GM12872 (cell line): Measurements from ENCODE around the gene GET4.

ENCODE experiments used
- CTCF ChIP-seq: IDR thresholded peaks from 3 replicates; pipeline ENCODE4 v1.5.1; 2011; ENCODE audit warnings: low read depth, mild to moderate bottlenecking, low read length, moderate library complexity; ENCODE audit not compliant: insufficient read depth

The GET4 gene

DNA sequence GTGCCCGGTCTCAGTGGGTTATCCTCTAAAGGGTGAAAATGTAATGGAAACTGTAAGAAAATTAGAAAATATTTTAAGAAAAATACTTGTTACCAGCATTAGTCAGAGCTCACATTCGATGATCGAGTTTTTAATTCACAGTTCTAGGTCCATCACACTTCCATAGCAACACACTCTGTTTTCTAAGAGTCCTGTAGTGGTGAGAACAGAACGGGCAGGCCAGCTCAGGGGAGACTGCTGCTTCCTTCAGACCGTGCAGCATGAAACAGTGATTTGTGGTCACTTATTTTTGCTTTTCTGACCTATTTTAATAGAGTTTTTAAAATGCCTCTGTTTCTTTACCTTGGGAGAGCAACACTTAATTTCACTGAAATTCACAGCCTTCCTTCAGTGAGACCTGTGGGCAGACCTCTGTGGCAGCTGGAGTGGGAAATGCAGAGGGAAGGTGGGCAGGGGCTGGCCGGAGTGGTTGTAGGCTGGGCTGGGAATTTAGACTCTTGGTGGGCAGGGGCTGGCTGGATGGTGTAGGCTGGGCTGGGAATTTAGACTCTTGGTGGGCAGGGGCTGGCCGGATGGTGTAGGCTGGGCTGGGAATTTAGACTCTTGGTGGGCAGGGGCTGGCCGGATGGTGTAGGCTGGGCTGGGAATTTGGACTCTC is 42.6 kb upstream of the GET4 start:
- TF ChIP-seq CTCF, result no peak

DNA sequence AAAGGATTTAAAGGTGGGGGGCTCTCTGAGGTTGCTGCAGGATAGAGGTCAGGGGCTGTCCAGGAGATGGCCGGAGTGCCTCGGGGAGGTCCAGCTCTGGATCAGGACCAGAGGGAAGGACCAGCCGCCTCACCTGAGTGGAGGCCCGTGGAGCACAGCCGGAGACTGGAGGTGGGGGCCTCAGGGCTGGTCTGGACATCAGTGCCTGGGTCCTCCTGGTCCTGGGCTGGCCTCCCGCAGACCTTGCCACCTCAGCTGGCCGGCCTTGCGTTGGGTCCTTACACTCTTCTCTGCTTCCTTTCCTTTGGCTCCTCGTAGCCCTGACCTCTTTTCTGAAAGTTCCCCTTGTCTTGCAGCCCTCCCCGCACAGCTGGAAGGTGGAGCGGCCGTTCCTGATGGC is 42.1 kb upstream of the GET4 start:
- no peak for TF ChIP-seq CTCF

DNA sequence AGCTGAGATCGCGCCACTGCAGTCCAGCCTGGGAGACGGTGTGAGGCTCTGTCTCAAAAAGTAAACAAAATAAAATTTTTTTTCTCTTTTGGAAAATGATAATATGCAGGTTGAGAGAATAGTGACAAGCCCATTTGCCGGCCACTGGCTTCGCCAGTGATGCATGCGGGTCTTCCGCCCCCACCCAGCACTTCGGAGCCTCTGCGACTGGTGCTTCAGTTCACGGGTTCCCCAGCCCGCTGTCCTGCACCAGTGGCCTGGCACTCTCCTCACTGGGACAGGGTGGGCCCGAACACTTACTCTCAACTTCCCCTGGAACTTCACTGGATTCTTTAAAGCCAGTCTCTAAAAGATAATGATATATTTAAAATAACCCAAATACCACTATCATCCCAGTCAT is 41.3 kb upstream of the GET4 start:
- no peak for TF ChIP-seq CTCF

DNA sequence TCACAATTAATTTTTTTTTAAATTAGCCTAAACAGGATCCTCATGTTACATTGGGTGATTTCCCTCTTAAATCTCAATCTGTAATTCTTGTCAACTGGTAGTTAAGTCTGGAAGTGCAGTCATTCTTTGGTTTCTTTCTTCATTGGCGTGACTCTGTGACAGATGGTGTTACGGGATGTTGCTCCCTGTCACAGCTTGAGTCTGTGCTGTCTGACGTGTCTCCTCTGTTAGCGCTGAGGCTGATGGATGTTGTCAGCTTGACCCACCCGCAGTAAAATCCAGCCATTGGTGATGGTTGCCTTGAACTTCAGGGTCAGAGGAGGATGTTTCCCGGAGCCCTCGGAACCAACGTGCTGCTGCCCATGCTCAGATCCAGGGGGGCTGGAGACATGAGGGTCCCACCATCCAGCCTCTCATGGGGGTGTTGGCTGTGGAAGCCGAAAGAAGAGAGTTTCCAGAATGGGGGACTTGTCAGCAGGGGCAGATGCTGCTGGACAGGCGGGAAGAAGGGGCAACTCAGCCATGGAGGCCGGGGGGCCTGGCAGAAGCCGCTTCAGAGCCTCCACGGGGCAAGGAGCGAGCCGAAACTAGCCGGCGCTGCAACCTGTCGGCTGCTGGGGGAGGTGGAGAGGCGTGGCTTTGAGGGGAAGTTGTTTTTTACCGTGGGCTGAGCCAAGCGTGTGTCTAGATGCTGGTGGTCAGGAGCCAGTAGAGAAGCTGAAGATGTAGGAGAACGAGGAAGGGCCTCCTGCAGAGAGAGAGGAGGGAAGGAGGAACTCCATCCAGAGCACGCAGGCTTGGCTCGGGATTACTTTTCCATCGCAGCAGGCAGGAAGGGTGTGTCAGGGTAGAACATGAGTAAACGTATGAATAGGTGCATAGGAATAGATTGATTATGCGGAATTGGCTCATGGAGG is 40.6 kb upstream of the GET4 start:
- TF ChIP-seq CTCF, result no peak

GRCh38 chr7:836429-836828 is 39.9 kb upstream of the GET4 start:
- peak; percentile 21; the same call in 1 of the 3 replicates for TF ChIP-seq CTCF

- no peak for TF ChIP-seq CTCF
Observed at GRCh38 chr7:837001-837400, 39.4 kb upstream of the GET4 start.

DNA sequence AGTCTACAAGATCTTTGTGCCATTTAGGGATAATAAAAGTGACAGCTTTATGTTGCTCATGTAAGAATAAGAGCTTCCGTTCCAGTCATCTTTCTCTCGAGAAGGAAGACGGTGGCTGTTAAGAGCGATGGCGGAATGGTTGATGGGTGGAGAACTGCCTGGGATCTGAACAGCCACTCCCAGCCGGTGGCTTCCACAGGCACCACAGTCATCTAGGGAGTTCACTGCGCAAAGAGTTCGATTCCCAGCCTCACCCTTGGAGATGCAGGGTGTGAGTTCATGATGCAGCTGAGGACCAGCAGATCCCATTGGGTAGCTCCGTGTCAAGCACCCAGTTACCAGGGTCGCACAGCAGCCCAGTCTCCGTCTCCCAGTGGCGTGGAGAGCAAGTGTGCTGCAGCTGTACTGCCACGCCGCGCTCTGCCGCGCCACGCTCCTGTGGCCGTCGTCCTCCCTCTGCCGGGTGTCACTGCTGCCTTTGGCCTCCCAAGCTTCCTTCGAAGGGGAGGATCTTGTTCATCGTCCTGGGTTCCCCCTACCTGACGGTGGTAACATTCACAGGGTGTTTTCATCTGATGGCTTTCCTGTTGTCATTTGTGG is 36.3 kb upstream of the GET4 start:
- TF ChIP-seq CTCF, result no peak
